GM21515 (cell line): Measurements from ENCODE around the gene CRIP1.

Source experiments
- ATAC-seq: cut with Tn5 transposase; IDR thresholded peaks from one replicate; pipeline ENCODE4 v1.9.1; 2021; ENCODE audit not compliant: unreplicated experiment

Gene CRIP1

DNA sequence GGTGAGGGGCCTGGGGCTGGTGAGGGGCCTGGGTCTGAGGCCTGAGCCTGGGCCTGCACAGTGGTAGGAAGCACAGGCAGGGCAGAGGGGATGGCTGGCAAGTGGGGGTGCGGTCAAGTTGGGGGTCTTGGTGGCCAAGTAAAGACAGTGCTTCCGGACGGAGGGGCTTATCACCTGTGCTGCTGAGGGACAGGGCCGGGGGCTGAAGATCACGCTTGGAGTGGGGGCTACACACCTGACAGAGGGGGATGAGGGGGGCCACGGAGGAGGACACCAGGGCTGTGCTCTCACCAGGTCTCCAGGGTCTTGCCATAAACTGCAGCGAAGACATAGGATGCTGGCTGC is 16.6 kb downstream of the CRIP1 start:
- no peak for ATAC-seq

DNA sequence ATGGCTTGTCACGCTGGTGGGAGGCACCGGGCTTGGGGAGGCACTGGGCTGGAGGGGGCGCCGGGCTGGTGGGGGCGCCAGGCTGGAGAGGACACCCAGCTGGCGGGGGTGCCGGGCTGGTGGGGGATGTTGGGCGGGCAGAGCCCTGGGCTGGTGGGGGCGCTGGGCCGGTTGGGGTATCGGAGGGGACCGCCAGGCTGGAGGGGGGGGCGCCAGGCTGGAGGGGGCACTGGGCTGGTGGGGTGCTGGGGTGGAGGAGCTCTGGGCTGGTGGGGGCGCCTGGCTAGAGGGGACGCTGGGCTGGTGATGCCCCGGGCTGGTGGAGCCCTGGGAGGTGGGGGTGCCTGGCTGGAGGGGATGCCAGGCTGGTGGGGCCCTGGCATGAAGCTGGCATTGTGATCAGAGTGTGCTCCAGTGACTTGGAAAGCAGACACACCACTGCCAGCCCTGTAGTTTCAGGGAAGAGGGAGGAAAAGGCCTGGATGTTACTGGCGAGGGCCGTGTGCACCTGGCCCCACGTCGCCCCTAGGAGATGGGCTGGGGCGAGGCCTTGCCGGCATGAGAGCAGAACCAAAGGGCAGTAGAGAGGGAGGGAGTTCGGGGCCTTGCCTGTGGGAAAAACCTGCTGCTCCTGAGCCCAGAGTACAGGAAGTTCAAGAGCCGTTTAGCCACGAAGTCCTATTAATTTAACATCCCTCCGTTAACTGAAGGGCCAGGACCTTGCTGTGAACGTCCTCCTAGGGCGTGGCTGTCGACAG is 17.4 kb downstream of the CRIP1 start:
- no peak for ATAC-seq

DNA sequence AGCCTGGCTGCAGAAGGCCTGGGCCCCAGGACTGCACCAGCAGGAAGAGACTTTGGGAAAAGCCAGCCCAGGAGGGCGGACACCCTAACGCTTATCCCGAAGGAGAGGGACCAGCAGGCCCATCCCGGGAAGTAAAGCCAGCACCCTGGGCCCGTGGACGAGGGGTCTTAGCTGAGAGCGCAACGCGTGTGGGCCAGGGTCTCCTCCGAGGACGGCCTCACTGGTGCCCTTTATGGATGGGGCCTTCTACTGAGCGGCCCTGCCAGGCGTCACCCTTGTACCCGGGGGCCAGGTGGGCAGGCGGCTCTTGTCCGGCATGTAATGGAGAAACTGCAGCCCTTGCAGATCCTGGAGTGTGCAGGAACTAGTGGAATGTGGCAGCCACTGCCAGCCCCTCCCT is 18.4 kb downstream of the CRIP1 start:
- ATAC-seq: no peak

DNA sequence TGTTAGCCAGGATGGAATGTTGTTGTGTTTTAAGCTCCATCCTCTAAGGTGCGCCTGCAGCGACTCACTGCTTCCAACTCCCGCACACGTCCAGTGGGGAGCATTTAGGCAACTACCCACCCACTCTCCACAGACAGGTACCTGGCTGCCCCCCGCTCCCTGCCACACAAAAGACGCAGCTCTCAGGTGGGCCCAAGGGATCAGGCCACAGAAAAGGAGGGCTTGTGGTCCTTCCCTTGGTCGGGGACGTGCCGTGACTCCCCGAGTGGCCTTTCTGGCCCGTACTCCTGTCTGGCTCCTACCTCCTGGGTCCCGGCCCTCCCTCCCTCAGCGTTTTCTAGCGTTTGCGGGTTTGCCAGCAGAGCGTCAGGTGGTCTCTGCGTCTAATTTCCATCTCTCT is 20.6 kb downstream of the CRIP1 start:
- ATAC-seq: no peak

DNA sequence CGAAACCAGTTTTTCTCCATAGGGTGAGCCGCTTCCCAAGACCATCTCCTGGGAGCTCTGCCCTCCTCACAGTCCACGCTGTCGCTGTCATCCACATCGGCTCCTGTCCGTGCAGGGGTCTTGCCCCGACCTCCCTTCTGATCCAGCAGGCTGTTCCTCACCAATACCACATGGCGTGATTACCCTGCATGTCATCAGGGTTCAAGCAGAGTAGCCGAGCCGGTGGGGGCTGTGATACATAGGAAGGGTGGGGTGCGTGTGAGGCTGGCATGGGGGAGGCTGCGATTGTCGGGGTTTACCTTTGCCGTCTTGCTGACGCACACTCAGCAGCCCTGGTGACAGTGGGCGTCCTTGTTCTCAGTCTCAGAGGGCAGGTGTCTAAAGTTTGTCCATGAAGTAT is 21.4 kb downstream of the CRIP1 start:
- ATAC-seq: no peak

DNA sequence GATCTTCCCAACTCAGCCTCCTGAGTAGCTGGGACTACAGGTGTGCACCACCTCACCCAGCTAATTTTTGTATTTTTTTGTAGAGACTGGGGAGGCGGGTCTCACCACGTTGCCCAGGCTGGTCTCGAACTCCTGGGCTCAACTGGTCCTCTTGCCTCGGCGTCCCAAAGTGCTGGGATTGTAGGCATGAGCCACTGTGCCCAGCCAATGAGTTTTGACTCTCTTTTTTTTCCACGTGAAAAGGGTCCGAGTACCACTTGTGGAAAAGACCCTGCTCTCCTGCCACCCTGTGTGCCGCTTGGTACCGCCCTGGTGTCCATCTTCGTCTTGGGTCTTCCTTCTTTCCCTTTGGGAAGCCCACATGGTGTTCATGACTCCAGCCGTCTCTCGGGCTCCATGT is 21.9 kb downstream of the CRIP1 start:
- no peak for ATAC-seq

DNA sequence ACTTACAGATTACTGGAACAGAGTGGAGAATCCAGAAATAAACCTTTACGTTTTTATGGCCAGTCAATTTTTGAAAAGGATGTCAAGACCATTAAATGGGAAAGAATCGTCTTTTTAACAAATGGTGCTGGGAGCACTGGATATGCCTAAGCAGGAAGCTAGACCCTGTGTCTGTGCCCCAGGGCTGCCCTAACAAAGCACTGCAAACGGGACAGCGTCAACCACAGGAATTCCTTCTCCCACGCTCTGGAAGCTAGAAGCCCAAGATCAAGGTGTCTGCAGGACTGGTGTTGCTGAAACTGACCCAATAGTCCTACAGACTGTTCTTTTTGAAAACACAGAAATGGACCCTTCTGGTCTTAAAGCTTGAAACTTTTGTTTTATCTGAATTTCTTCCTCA is 30.4 kb downstream of the CRIP1 start:
- no peak for ATAC-seq

DNA sequence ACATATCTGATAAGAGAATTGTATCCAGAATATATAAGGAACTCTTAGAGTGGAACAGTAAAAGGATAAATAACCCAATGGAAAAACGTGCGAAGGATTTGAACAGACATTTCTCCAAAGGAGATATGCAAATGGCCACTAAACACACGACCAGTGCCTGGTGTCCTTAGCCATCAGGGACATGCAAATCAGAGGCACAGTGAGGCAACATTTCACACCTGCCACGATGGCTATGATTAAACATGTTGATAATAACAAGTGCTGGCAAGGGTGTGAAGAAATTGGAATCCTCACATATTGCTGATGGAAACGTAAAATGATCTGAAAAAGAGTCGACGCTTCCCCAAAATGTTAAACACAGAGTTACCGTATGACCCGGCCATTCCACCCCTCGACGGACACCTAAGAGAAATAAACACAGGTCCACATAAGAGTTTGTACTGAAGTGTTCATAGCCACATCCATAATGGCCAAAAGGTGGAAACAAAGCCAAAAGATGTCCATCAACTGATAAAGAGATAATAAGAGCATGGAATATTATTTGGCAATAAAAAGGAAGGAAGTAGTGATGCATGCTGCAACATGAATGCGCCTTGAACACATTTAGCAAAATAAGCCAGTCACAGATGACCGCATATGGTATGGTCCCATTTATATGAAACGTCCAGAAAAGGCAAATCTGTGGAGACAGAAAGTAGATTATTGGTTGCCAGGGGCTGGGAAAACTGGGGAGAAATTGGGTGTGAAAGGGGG is 33.4 kb downstream of the CRIP1 start:
- no peak for ATAC-seq

DNA sequence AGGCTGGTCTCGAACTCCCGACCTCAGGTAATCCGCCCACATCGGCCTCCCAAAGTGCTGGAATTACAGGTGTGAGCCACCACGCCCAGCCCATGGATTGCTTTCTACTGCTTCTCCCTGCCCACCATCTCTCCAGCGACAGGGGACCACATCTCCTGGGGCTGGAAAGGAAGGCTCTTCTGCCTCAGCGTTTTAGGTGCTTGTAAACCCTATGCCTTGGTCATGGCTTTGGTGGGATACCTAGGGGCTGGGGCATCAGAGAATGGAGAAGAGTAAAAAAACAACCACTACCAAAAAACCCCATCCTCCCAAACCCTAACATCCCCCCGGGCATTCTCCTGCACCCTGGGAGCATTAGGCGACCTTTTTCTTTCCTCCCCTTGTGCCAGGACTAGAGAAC is 38.6 kb downstream of the CRIP1 start:
- no peak for ATAC-seq

DNA sequence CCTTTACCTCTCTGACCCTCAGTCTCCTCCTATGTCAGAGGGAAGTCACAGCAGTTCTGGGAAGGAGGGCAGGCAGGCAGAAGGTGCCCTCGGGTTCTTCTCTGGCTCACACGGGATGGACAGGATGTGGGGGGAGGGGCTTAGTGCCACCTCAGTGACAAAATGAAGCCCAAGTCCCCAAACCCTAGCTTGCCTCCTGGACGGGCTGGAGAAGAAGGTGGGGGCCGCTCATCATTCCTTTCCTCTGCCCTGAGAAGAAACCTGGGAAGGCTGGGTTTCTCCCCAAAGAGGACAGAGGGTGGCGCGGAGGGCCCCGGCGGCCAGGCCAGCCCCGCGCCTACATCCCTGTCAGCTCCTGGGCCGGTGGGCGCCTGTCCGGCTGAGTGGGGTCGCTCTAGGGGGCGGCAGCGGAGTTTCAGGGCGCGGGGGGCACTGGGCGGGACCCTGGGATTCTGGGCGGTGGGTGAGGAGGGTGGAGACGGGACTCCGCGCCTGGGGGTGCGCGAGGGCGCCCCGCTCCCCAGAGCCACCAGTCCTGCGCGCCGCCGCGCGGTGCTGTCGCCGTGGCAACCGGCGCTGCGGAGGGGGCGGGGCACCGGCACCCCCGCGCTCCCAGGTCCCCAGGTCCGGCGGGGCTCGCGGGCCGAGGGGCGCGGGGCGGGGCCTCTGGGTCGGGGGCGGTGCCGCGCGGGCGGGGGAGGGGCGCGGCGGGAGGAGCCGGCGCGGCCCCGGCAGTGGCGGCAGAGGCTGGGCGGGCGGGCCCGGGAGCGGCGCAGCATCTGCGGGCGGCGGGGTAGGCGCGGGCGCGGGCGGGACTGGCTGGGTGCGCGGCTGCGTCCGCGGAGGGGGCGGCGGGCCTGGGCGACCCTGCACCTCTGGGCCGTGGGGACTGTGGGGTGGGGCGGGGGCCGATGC is 39.4 kb downstream of the CRIP1 start, which contains the start of gene TMEM121:
Gene TMEM121 (plus strand): TSS at position 723 of the 915 bp plus-strand sequence. CDS start 2,252 bp downstream, outside the sequence.
- ATAC-seq: no peak

DNA sequence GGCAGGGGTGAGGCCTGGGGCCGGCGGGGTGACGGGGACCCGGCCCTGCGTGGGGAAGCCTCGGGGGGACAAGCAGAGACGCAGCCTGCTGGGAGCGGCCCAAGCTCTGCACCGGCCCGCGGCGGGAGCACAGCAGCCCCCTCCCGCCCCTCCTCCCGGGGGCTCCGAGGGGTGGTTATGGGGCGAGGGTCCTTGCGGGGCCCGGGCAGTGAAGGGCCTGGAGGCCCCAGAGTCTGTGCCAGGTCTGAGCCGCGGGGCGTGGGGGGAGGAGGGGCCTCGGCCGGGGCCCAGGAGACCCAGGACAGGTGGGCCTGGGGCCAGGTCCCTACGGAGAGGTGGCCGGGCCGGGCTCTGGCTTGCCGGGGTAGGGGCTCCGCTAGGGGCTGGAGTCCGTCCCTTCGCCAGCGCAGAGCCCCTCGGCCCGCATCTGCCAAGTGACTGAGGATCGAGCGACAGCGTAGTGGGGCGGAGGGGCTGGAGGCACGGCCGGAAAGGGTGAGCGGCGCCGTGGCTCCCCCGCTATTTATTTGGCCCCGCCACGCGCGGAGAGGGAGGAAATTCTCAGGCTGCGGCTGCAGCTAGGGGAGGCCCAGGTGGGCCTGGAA is 40.2 kb downstream of the CRIP1 start:
- ATAC-seq: no peak

DNA sequence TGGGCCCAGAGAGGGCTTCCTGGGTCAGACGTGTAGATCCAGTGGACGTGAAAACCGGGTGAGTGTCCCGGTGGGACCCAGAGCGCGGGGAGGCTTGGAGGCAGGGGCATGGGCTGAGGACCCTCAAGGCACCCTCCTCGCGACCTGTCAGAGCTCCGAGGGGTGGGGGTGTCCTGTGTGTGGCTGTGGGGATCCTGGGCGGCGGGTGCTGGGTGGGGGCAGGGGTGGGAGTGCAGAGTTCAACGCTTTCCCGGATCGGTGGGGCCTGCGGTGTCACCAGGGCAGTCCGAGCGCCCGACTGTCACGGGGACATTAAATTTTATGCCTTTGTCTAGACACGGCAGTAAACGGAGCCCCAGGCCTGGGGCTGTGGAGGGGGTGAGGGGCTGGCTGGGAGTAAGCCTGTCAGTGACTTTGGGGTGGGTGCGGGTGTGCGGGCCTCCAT is 40.7 kb downstream of the CRIP1 start:
- ATAC-seq: no peak

DNA sequence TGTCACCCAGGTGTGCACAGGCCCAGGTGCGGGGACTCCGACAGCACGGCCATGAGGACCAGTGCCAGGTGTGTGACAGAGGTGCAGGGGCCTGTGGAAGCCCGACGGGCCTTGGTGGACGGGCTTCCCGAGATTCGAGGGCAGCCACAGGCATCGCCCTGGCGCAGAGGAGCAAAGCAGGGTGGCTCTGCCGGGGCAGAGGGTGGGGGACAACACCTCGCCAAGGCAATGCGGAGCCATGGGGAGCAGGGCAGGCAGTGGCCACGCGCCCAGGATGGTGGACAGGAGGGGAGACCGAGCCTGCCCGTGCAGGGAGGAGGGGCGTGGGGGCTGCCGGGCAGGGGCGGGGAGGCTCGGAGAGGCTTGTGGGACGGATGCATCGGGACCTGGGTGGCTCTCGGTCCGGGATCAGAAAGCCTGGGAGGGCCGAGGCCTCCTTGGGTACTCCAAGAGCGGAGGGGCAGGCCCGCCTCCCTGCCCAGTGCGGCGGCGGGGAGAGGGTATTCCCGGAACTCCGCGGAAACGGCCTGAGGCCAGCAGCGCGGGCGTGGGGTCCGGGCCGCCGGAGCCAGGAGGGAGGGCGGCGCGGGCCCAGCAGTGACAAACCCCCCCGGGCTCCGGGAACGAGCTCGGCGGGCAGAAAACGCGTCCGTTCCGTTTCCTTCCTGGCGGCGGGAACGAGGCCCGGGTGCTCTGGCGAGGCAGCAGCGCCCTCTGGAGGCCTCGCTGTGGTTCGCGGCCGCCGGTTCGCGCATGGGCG is 41.3 kb downstream of the CRIP1 start:
- no peak for ATAC-seq

DNA sequence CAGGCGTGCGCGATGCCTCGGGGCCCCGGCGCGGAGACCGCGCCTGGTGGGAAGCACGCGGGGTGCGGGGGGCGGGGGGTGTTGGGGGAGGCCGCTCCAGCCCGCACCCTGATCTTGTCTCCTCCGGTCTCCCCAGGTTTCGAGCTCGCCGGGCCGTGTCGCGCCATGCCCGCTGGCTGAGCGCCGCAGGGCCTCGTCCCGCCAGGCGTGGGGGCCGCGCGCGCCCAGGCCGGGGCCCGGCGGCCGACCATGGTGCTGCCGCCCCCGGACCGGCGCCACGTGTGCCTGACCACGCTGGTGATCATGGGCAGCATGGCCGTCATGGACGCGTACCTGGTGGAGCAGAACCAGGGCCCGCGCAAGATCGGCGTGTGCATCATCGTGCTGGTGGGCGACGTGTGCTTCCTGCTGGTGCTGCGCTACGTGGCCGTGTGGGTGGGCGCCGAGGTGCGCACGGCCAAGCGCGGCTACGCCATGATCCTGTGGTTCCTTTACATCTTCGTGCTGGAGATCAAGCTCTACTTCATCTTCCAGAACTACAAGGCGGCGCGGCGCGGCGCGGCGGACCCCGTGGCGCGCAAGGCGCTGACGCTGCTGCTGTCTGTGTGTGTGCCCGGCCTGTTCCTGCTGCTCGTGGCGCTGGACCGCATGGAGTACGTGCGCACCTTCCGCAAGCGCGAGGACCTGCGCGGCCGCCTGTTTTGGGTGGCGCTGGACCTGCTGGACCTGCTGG is 42.1 kb downstream of the CRIP1 start:
- ATAC-seq: no peak

DNA sequence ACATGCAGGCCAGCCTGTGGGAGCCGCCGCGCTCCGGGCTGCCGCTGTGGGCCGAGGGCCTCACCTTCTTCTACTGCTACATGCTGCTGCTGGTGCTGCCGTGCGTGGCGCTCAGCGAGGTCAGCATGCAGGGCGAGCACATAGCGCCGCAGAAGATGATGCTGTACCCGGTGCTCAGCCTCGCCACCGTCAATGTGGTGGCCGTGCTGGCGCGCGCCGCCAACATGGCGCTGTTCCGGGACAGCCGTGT is 42.6 kb downstream of the CRIP1 start:
- no peak for ATAC-seq

DNA sequence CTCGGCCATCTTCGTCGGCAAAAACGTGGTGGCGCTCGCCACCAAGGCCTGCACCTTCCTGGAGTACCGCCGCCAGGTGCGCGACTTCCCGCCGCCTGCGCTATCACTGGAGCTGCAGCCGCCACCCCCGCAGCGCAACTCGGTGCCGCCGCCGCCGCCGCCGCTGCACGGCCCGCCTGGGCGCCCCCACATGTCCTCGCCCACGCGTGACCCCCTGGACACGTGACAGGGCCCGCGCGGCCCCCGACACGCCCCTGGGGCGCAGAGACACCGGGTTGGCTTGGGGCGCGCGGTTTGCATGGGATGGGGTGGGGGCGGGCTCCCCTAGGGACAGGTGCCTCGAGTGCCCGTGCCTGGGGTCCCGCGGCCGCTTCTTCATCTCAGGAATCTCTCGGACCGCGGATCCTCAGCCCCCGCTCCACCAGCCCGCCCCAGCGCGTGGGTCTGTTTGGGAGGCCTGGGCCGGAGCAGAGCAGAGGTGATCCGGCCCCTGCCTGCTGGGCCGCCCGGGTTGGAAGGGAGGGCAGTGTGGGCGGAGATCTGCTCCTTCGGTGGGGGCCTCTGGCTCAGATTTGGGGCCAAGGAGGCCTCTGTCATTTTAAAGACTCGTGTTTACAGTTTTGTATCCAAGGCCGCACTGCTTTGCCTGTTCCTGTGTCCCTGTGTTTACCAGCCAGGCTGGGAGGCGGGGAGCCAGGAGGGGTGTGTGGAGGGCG is 43.0 kb downstream of the CRIP1 start:
- ATAC-seq: no peak

DNA sequence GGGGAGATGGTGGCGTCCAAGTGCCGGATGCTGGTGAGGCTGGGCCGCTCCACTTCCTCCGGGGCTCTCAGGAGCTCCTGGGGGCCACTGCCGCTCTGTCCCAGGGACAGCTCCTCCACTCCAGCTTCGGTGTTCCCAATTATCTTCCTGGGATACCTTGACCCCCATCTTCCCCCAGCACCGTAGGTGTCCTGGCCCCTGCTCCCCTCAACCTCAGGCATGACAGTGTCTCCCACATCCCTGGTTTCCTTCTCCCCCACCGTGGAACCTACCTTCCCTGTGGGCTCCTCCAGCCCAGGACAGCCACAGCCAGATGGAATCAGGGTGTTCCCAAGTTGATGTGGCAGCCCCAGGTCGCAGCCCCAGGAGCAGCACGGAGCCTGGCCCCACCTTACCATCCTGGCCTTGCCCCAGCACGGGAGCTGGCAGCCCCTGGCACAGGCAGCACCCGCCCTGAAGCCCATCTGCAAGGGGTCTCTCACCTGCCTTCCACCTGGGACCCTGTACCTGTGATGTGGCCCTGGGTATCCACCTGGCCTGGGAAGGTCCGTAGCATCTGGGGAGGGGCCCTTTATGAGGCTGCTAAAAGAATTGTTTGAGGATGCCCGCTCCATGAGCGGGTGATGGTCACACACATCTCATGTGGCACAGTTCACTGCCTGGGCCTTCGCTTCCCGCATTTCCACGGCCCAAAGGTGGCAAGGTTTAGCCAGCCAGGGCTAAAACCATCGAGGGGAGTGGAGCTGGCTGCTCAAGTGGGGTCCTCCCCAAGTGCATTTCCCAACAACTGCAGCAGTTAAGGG is 43.8 kb downstream of the CRIP1 start:
- no peak for ATAC-seq

DNA sequence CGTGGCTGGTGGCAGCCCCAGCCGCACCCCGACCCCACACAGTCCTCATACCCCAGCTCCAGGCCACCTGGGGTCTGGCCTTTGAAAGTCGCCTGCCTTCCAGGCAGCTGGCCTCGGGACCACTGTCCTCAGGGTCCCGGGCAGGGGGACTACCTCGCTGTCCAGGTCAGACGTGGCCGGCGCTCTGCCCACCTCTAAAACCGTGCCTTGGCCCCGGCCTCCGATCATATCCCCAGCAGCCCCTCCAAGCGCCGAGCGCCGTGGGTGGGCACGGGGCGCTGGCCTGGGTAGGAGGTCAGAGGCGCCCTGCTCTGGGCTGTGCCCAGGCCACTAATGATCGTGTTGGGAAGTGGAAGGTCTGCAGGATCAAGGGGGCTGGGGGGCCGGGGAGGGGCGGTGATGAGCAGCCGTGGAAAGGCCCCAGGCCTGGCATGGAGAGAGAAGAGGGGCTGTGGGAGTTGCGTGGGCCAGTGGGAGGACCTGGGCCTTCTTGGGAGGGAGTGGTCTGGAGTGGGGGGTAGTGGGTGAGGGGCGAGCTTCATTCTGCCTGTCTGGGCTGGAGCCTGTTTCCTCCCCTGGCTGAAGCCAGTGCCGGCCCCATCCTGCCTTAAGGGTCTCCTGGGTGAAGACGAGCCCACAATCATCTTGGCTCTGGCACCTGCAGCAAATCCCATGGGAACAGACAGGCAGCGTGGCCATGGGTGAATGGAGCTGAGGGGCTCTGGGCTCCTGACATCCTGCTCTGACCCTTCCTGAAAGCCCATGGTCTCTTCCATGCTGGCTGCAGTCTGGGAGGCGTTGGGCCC is 44.6 kb downstream of the CRIP1 start:
- no peak for ATAC-seq
